HG02981 (cell line): ENCODE data around the gene TLR9.
"Not testable (repeated sequence)": the region's sequence is repeated elsewhere in the genome, so short reads cannot be mapped to it uniquely, and the experiment has no call there.

ENCODE experiments used
- ATAC-seq: cut with Tn5 transposase; IDR thresholded peaks from one replicate; pipeline ENCODE4 v1.9.1; 2021; ENCODE audit warnings: mild to moderate bottlenecking, moderate library complexity; ENCODE audit not compliant: unreplicated experiment

The TLR9 gene

GRCh38 chr3:52196977-52197376 lies 28.5 kb downstream of the TLR9 start:
- no peak for ATAC-seq

DNA sequence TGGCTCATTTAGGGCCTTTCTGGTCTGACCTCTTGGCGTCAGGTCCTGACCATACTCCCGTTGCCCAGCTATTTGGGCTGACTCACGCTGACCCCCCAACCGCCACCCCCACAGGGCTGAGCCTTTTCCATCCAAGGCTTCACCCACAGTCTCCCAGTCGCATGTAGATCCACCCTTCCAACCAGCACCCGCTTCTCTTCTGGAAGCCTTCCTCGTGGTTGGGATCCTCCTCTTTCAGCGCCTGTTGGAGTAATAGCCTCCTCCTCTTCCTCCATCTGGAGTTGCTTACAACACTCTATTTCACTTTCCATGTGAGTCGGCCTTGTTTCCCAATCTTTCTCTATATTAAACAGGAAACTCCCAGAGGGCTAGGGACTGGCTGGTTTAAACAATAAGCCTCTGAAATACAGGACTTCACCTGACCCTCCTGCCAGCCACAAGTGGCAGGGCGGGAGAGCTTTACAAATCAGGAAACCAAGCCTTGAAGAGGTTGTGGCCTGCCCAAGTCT lies 29.6 kb downstream of the TLR9 start:
- no peak for ATAC-seq

DNA sequence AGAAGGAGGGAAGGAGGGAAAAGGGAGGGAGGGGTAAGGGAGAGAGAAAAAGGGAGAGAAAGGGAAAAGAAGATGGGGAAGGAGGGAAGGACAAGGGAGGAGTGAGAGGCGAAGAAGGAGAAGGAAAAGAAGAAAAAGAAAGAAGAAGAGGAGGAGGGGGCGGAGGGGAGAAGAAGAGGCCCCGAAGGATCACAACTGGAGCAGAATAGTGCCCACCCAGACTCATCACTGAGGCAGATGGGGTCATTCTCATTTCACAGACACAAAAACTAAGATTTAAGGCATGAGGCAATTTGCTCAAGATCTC lies 30.2 kb downstream of the TLR9 start:
- no peak for ATAC-seq

DNA sequence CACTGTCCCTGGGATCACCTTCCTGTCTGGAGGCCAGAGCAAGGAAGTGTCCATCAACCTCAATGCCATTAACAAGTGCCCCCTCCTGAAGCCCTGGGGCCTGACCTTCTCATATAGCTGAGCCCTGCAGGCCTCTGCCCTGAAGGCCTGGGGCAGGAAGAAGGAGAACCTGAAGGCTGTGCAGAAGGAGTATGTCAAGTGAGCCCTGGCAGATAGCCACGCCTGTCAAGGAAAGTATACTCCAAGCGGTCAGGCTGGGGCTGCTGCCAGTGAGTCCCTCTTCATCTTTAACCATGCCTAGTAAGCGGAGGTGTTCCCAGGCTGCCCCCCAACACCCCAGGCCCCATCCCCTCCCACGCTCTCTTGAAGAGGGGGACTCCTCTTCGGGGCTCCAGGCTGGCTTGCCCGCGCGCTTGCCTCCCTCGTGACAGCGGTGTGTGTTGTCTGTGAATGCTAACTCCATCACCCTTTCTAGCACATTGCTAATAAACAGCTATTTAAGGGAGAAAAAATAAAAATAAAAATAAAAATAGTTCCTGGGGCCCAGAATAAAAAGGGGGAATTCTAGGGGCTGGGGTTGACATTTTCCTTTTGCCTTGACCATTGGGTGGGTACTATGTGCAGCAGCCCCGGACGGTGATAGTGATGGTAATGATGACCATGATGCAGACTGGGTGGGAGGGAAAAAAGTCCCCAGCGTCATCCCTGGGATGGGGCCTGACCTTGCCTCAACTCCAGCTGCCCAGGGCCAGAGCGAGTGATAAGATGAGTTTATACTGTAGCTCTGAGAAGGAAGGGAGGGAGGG lies 30.8 kb downstream of the TLR9 start:
- no peak for ATAC-seq

DNA sequence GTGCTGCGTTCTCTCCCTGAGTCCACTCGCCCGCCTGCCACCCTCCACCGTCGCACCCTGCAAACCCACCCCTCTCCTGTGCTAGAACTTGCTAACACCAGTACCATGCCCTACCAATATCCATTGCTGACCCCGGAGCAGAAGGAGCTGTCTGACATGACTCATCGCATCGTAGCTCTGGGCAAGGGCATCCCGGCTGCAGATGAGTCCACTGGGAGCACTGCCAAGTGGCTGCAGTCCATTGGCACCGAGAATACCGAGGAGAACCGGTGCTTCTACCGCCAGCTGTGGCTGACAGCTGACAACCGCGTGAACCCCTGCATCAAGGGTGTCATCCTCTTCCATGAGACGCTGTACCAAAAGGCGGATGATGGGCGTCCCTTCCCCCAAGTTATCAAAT lies 32.4 kb downstream of the TLR9 start:
- no peak for ATAC-seq

DNA sequence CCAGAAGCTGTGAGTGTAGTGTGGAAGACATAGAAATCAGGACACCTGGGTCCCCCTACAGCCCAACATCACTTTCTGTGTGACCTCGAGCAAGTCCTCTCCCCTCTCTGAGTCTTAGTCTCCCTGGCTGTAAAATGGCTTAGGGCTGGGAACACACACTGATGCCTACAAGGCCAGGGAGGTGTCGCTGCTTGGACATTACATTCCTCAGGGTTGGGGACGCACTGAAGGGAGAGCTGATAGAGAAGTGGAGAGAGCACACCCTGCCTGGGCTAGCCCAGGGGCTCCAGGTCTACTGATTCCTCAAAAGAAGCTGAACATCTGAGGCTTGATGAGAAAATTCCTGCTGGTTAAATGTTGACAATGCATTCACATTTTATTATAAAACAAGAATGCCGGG lies 33.8 kb downstream of the TLR9 start:
- no peak for ATAC-seq

GRCh38 chr3:52190294-52191074 lies 35.0 kb downstream of the TLR9 start:
- ATAC-seq: no peak

DNA sequence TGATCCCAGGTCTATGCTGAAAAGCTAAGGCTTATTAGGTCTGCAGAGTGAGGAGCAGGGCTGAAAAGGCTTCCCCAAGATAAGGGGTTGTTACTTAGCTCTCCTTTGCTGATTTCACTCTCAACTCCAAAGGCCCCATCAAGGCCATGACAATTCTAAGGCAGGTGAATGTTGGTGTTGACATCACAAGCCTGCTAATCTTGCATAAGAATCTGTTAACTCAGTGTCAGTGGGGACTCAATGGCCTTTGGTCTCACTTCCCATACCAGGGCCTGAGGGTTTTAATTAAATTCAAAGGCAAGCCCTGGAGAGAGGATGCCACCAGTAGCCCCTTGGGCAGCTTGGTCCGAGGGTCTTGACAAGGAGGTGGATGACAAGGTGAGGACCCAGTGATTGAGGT lies 36.9 kb downstream of the TLR9 start:
- no peak for ATAC-seq

DNA sequence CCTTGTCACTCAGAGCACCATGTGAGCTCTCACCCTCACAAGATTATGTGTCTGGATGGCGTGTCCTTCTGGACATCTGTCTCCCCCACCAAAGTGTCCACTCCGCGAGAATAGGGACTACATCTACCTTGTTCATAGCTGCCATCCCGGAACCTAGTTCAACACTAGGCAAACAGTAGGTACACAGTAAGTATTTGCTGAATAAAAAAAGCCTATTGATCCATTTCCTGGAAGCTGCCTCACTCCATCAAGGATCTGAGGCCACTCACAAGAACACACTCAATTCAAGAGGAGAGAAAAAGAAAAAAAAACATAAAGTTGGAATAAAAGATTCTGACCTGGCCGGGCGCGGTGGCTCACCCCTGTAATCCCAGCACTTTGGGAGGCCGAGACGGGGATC lies 38.7 kb downstream of the TLR9 start:
- ATAC-seq: no peak

DNA sequence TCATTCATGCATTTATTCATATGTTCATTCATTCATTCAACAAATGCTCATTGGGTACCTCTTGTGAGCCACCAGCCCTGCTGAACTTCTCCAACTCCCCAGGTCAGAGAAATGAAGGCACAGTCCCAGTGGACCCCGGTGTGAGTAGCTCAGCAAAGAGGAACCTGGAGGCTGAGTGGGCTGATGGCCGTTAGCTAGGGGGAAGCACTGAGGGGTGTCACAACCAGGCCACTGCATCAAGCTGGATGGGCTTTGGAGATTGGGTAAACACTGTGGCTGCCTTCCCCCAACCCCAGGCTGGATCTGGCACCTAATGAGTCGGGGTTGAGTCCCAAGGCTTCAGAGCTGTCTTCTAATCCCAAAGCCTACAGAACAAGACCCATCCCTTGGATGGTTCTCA lies 39.6 kb downstream of the TLR9 start:
- no peak for ATAC-seq

DNA sequence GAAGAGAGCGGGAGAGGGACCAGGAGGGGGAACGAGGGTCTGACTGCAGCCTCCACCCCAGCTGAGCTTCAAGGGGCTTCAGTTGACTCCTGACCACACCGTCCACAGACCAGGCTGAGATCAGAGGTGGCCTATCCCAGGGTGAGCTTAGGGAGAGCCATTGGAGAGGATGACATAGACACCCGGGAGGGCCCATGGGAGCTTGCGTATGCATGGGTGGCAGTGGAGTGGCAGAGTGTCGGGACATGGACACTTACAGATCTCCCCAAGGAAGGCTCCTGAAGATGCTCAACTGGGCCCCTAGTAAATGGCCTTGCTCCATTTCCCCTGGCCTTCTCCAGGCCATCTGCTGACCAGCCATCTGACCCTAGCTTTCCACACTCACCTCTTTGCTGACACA lies 40.1 kb downstream of the TLR9 start:
- no peak for ATAC-seq

DNA sequence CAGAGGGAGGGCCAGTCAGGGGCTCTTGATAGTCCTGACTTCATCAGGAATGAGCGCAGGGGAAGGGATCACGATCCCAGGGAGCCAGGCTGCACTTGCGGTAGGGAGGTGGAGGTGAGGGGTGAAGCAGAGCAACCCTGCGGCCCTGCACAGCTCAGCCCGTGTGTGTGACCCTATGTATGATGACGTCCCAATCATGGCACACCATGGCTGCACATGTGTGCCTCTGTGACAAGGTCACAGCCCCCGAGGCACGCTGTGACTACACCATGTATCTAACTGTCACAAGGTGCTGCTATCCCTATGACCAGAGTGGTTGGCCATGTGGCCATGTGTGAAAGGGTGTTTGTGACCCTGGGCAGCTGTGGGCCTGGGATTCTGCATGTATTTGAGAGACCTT lies 40.8 kb downstream of the TLR9 start:
- ATAC-seq: no peak

DNA sequence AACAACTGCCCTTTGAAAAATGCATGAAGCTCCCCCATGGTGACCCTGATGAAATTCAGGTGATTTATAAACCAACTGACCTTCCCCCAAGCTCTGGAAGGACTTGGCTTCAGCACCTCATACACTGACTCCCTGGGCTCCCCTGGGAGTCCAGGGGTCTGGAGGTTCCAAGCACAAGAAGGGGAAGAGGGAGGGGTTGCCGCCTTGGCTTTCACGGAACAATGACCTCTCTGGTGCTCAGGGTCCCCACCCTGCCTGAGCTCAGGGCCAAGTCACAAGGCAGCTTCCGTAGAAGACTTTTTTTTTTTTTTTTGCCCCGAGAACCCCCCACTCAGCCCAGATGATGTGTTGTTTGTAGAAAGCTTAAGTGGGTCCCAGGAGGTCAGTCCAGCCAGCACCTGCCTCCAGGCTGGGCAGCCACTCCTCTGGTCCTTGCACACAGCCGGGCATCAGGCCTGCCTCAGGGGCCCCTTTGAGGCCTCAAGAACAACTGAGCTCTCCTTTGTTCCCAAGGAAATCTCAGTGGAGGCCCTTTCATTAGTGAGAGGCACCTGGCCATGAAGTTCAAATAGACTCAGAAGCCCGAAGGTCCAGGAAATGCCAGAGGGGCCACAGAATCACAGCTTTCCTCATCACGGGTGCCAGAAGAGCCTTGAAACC lies 41.5 kb downstream of the TLR9 start:
- ATAC-seq: no peak

GRCh38 chr3:52182691-52183090 lies 42.8 kb downstream of the TLR9 start:
- ATAC-seq: no peak

GRCh38 chr3:52182196-52182595 lies 43.2 kb downstream of the TLR9 start:
- ATAC-seq: no peak

- ATAC-seq: no peak
These were observed 43.9 kb downstream of the TLR9 start for GRCh38 chr3:52181543-52181942.

DNA sequence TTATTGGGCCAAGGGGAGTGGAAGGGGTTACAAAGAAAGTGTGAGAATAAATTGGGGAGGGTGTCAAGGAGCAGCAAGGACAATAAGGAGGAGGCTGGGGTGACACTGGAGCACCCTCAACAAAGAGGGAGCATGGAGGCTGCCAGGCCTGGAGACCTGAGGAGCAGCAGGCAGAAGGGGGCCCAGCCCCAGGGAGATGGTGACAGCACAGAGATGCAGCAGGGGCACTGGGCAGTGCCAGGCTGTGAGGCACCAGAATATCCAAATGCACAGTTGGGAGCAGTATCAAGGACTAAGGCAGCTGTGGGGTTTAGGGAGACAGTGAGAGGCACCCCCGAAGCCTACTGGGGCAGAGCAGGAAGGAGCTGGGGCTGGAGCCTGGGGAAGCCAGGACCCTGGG lies 46.9 kb downstream of the TLR9 start:
- ATAC-seq: no peak

- not testable (repeated sequence) for ATAC-seq
These were observed 47.3 kb downstream of the TLR9 start for GRCh38 chr3:52178126-52178525.

DNA sequence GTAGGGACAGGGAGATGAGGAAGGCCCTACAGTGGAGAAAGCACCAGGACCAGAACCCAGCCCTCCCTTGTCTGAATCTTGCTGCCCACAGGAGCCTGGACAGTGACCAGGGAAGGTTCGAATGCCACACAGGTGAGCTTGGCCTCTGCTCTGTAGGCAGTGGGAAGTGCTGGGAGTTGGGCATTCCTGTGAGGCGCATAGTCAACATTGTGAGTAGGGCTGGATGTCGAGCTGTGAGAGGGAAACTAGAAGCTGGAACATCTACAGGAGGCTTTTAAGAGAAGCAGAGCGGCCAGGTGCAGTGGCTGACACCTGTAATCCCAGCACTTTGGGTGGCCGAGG lies 47.8 kb downstream of the TLR9 start:
- no peak for ATAC-seq

- no peak for ATAC-seq
These were observed 48.3 kb downstream of the TLR9 start for GRCh38 chr3:52176951-52177700.

GRCh38 chr3:52176180-52176752 lies 49.2 kb downstream of the TLR9 start:
- no peak for ATAC-seq
